Measurements from ENCODE around the gene OMP.

OMP gene

DNA sequence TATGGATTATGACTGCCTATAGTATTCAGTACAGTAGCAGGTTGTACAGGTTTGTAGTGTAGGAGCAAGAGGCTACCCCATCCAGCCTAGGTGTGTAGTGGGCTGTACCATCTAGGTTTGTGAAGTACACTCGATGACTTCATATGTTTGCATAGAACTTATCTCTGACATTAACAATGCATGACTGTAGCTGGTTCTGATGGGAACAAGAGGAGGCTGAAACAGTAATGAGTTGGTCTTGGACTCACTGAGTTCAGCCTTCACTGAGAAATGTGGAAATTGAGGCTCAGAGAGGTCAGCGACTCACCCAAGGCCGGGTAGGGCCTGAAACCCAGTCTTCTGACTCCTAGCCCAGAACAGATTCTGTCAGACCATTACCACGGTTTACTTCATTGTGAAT, 38.4 kb downstream of the OMP start:
- DNase-seq (ENCODE audit: low read depth), result no peak

DNA sequence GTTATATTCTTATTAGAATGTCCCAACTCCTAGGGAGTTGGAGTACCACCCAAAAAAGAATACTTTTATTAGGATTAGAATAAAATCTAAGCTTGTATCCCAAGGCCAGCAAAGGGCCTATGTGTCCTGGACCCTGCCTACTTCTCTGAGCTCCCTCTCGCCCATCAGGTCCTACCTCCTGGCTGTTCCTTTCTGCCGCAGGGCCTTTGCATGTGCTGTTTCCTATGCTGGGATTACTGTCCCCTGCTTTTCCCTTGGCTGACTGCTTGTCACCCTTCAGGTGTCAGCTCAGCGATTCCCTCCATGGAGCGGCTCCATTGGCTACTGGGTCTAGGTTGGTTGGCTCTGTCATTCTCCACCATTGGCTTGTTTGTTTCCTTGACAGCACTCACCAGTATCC, 38.8 kb downstream of the OMP start:
- DNase-seq (ENCODE audit: low read depth), result no peak

DNA sequence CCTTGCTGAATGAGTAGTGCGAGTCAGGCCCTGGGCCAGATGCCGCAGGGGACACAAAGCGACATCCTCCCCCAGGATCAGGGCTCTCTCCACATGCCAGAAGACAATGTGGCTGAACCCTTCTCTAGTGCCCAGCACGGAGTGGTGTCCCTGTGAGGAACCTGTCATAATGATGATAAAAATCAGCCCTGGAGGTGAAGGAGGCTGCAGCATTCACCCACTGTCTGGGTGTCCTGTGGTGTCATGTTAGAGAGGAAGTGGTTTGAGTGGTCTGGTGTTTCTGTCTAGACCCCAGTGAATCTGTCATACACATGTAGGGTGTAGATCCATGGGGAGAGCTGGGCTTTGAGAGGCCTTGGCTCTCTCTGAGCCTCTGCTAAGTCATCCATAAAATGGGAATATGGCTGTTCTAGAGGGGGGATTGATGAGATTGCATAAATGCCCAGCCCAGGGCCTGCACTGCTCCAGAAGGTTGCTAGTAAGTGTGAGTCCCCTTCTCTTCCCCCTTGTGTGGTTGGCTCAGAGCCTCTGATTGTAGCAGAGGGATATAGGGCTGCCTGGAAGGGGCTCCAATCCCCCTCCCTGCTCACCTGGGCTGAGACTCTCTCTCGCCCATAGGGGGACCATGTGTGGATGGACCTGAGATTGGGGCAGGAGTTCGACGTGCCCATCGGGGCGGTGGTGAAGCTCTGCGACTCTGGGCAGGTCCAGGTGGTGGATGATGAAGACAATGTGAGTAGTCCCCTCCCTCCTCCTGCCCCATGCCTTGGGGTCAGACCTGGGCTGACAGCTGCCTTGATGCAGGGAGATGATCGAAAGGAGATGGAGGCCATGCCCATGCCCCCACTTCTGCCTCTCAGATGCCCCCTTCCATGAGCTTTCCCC, 39.7 kb downstream of the OMP start:
- DNase-seq (ENCODE audit: low read depth), result no peak

DNA sequence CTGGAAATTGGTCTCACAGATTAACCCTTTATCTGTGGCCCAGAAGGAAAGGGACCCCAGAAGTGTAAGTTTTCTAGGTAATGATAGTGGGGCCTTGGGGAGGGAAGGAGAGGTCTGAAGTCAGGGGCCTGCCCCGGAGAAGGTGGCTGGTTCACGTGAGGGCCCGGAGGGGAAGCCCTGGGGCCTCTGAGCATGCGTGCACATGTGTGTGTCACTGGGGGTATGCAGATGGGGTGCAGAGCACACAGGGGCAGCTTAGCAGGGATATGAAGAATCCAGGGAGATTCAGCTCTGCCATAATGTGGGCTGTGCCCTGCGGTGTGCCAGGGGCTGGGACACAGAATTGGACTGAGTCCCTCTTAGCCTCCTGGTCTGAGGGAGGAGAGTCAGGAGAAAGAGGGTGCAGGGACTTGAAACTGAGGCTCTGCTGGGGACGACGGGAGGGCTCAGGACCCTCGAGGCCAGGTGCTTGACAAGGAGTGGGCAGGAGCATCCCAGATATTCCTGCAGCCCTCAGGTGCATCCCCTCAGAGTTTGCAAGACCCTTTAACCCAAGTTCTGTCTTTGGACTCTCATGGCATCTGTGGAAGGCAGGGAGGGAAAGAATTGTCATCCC, 40.9 kb downstream of the OMP start:
- DNase-seq (ENCODE audit: low read depth), result no peak

DNA sequence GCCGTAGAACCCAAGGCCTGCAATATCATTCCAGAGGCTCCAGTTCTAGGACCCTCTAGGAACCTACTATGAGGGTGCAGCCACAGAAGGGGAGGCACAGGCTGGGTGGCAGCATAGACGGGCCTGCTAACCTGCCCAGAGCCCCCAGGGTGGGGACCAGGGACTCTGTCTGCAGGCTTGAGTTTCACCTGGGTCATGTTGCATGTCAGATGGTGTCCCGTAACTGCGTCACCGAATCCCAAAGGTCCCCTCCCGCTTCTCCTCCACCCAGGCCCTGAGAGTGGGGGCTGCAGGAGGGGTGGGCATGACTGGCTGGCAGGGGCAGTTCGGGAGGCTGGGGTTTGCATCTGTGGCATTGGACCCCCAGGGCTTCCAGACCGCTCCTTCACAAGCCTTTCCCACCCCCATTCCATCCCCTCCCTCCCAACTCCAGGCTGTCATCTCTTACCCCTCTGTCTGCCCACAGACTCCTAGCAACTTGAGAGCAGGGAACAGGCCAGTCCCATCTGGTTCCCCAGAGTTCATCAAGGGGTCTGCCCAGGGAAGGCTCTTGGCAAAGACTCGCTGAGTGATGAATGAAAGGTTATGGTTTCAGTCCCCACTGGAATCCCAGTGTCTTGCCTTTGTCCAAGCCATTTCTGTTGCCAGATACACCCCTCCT, 41.7 kb downstream of the OMP start:
- no peak for DNase-seq (ENCODE audit: low read depth)

- no peak for DNase-seq (ENCODE audit: low read depth)
Measured at GRCh38 chr11:77144857-77145428, 42.3 kb downstream of the OMP start.

- no peak for DNase-seq (ENCODE audit: low read depth)
Measured at GRCh38 chr11:77146261-77147035, 43.8 kb downstream of the OMP start.

DNA sequence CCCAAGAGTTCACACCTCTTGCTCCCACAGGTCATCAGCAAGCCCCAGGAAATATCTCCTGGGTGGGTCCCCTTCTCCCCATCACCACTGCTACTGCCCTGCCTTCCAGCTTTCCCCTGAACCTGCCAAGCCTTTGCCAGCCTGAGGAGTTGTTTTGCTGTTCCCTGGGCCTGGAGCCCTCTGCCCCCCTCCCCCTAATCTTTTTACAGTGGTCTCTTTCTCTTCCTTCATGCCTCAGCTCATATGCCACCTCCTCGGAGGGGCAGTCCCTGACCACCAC, 44.3 kb downstream of the OMP start:
- DNase-seq (ENCODE audit: low read depth), result no peak

- no peak for DNase-seq (ENCODE audit: low read depth)
Measured at GRCh38 chr11:77147668-77148321, 45.2 kb downstream of the OMP start.

DNA sequence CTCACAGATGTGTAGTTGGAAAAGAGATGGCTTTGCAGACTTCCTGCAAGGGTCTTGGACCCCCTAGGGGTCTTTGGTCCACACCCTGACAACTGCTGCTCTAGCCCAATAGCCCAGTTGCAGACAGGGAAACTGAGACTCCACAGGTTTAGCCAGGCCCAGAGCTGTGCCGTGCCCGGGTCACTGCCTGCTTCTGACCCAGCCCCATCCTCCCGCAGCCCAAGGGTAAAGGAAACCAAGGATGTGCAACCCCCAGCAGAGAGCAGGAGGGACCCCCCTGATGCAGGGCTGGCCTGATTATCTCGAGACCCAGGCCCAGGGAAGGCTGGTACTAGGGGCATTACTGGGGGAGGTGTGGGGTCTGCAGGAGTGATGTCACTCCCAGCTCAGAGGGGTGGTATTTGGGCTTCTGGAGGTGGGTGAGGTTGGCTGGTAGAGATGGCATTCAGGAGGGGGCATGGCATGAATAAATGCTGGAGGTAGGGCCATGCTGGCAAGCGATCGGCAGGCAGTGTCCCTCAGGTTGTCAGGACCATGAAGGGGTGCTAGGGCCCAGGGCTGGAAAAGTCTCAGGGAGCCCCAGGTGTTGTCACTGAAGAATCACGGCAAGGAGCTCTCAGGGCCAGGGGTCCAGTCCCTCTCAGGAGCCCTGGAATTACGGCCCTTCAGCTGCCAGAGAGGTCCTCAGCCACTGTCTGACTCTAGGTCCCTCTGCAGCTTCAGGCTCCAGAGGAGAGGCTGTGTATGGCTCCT, 46.5 kb downstream of the OMP start:
- no peak for DNase-seq (ENCODE audit: low read depth)

GRCh38 chr11:77149716-77150392, 47.2 kb downstream of the OMP start:
- DNase-seq (ENCODE audit: low read depth), result no peak

DNA sequence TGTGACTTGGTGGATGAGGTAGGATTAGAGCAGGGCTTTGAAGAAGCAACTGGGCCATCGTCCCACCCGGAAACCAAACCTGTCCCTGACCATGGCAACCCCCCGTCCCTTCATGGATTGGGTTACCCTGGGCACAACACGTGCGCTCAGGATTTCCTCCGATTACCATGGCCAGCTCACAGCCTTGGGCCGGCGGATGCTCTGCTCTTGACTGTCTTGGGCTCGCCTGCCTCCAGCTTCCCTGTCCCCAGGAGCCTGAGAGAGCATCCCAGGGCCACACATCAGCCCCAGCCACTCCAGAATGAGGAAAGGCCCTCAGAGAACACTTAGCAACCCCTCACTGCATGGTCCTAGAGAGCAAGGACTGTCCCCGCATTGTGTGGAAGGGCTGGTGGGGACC, 48.2 kb downstream of the OMP start:
- no peak for DNase-seq (ENCODE audit: low read depth)

DNA sequence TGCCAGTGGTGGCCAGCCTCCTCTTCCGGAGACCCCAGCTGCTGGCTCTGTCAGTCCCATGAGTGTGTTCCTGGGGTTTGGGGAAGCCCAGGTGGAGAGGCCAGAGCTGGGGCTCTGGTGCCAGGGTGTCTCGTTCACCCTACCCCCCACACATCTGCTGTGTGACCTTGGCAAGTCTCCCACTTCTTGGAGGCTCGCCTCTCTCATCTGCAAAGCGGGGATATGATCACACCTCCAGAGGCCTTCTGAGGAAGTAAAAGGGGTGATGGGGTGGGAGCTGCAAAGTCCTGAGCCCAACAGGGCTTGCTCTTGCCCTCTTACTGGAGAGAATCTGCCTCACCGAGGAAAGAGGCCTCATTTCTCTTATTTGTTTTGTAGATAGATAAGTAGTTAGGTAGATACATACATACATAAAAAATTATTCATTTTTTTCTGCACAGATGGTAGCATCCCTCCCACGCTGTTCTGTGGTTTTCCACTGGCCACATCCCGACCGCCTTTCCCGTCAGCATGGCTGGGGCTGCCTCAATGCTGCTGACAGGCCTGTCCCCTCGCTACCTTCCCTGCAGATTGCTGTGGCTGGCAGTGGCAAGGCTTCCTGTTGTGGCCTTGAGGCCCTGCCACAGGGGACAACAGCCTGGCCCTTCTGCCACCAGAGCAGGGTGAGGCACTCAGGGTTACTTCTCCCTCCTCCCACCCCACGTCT, 49.3 kb downstream of the OMP start:
- peak; percentile 16 for DNase-seq (ENCODE audit: low read depth)

GRCh38 chr11:77152846-77153245, 50.2 kb downstream of the OMP start:
- DNase-seq (ENCODE audit: low read depth), result no peak
